Adrenal gland (tissue), 19 donors: Measurements from ENCODE around the gene CLIC6. TPM values are rescaled to one million over a fixed set of nuclear protein-coding genes. Genes with fewer than 3 reads are reported as not detected.

Experiments
- DNase-seq, 7 donors: peaks; one replicate each; pipeline ENCODE4 v3.0.0-alpha.2; 2019 to 2020
- H3K27ac ChIP-seq, 5 donors: fragments of 200-600 bp; sonication (generic) in 4 of 5; 1 replicate in 3 of 5; 2 replicates in 2 of 5; pipeline versions ENCODE4 v1.5.1 to v1.8.0; 2016 to 2020; ENCODE audit warnings: mild to moderate bottlenecking in 1 of 5
- H3K27me3 ChIP-seq: fragments of 200-600 bp; 2 replicates; pipeline ENCODE4 v1.8.0; 2021
- H3K36me3 ChIP-seq, 2 donors: fragments of 200-600 bp; replicated peaks in 1 of 2; 1 replicate in 1 of 2; 2 replicates in 1 of 2; pipeline versions ENCODE4 v1.5.1 to v1.8.0; 2018 to 2022
- H3K4me1 ChIP-seq, 2 donors: fragments of 200-600 bp; replicated peaks in 1 of 2; 1 replicate in 1 of 2; 2 replicates in 1 of 2; pipeline versions ENCODE4 v1.5.1 to v1.8.0; 2018 to 2021
- H3K4me3 ChIP-seq, 4 donors: fragments of 200-600 bp; sonication (generic) in 3 of 4; one replicate each; pipeline ENCODE4 v1.5.1; 2016 to 2018
- H3K9me3 ChIP-seq, 3 donors: fragments of 200-600 bp; sonication (generic) in 1 of 3; replicated peaks in 1 of 3; 1 replicate in 2 of 3; 2 replicates in 1 of 3; pipeline versions ENCODE4 v1.5.1 to v1.8.0; 2016 to 2021
- CTCF ChIP-seq, 6 experiments: fragments of 450-650 bp in 4 of 6; fragments of 200-600 bp in 2 of 6; sonication (generic) in 1 of 6; IDR thresholded peaks; 1 replicate in 5 of 6; 2 replicates in 1 of 6; pipeline versions ENCODE4 v1.5.1 to v1.8.0; 2016 to 2021; ENCODE audit warnings: antibody characterized with exemption in 6 of 6, mild to moderate bottlenecking in 2 of 6, moderate library complexity in 1 of 6
- POLR2A ChIP-seq, 2 donors: fragments of 450-650 bp; IDR thresholded peaks; one replicate each; pipeline ENCODE4 v1.6.1; 2017; ENCODE audit warnings: antibody characterized with exemption in 2 of 2, mild to moderate bottlenecking in 2 of 2, moderate library complexity in 1 of 2
- whole genome bisulfite sequencing, 4 donors: extraction: QIAGEN DNeasy Blood & Tissue Kit in 2 of 4; methylation state at CpG; one replicate each; pipeline versions ENCODE4 v1.1.5 to v1.1.7; 2013 to 2017; 5-methylcytosine and 5-hydroxymethylcytosine counted together
- intact Hi-C, 2 donors: fragments of 100-400 bp; cut with DNase I; formaldehyde crosslinking; loops; one replicate each; pipeline versions ENCODE4 v1.14.1 to v1.15.0; 2022 to 2023
- long read RNA-seq, 10 donors: library from polyadenylated mRNA in 3 of 10; unstranded in 2 of 10; stranded (forward) in 1 of 10; transcript quantifications; one replicate each; pipeline ENCODE4 v2.0.0 and lab custom pipeline, GENCODE V29; 2021 to 2026
- polyA plus RNA-seq, 3 donors: library from polyadenylated mRNA; stranded (reverse); fragments of 200-250 nt in 2 of 3; fragments of 350-450 nt in 1 of 3; fragmentation: Illumina TruSeq in 1 of 3; extraction: RNeasy Lipid Tissue Mini Kit (QIAGEN cat#74804) in 1 of 3; gene quantifications; one replicate each; pipeline ENCODE4 v1.2.3, GENCODE V29; 2013 to 2014
- total RNA-seq, 9 donors: library from RNA; depleted of rRNA in 4 of 9; stranded (reverse); fragments of >200 nt in 4 of 9; fragments of 120-200 nt in 1 of 9; fragmentation: NEBNext Ultra II Directional in 1 of 9; extraction: Animal tissue kit (Norgen Biotek cat#: 25700) in 1 of 9; gene quantifications; one replicate each; pipeline versions ENCODE4 v1.1.0 to v1.2.4, GENCODE V29; 2013 to 2023
- donor health status: healthy with polysubstance abuse.
- donor health status: Bipolar disorder and iron deficiency.
- donor health status: DM: yes; HTN: yes; CAD: no.
- donor health status: DM: no; HTN: no; CAD: no.
- donor health status: DM: no; HTN: no; CAD: no.
- donor health status: DM: yes; HTN: yes; CAD: no.

Gene CLIC6
- total RNA-seq, result under 1 TPM in 5 of 9 donors, not detected in 4; 0.07 to 0.41 (median 0.21) TPM
- polyA plus RNA-seq, result under 1 TPM in 2 of 3 donors, not detected in 1; 0.24 to 0.32 TPM
- long read RNA-seq, donor 1, result 0 reads
- long read RNA-seq, donor 2, result 0 reads
- long read RNA-seq, donor 3, result 0 reads
- long read RNA-seq, donor 4, result 0 reads
- long read RNA-seq, donor 5, result 0 reads
- long read RNA-seq, donor 6, result 0 reads
- long read RNA-seq, donor 7, result 0 reads
- long read RNA-seq, donor 8, result 0 reads
- long read RNA-seq, donor 9, result 0 reads
- long read RNA-seq, donor 10, result 0 reads

GRCh38 chr21:34668803-34669148 lies at the start of gene CLIC6:
CLIC6 (plus strand) TSS chr21:34668994; CDS start chr21:34669389, 395 bp downstream.
- intact Hi-C loops, result no loop called here
- DNase-seq, result no peak
- H3K36me3 ChIP-seq, result no peaks in the 10 kb centered on the region
- H3K9me3 ChIP-seq, result no peaks in the 10 kb centered on the region
- no peak within 1 kb of the TSS for H3K27ac ChIP-seq
- peaks cover 39% of the 10 kb centered on the region for H3K27me3 ChIP-seq
- no peak for TF ChIP-seq POLR2A (IDR thresholded peaks at IDR 0.05)
- no peak for TF ChIP-seq CTCF (IDR thresholded peaks at IDR 0.05)
- H3K4me1 ChIP-seq, result peaks cover 0 to 7% of the 10 kb centered on the region in 2 donors
- WGBS, 4 donors, result 18 to 29% (median 25%) methylated on average over 6 to 18 of the region's 18 CpGs
- peak within 1 kb of the TSS in 1 of 4 donors; percentile 32 for H3K4me3 ChIP-seq

- DNase-seq, result peak in 1 of 7 donors; percentile 9
- whole genome bisulfite sequencing, 4 donors, result 71 to 85% (median 82%) methylated on average over 8 of the region's 8 CpGs
- Histone ChIP-seq H3K36me3 (no peaks in the 10 kb centered on the region), H3K27me3 (no peaks in the 10 kb centered on the region), H3K4me3 (no peak overlapping the region), H3K4me1 (peaks cover 0 to 5% of the 10 kb centered on the region in 2 donors), H3K9me3 (no peaks in the 10 kb centered on the region), H3K27ac (no peak overlapping the region)
- no peak for TF ChIP-seq CTCF (IDR thresholded peaks at IDR 0.05)
- TF ChIP-seq POLR2A (IDR thresholded peaks at IDR 0.05), result no peak
- intact Hi-C loops, result no loop called here
Measured at GRCh38 chr21:34619841-34620665, 48.7 kb upstream of the CLIC6 start.

GRCh38 chr21:34621434-34622350 lies 47.1 kb upstream of the CLIC6 start:
- Histone ChIP-seq H3K4me3 (no peak overlapping the region), H3K4me1 (no peaks in the 10 kb centered on the region), H3K9me3 (no peaks in the 10 kb centered on the region), H3K27me3 (no peaks in the 10 kb centered on the region), H3K36me3 (no peaks in the 10 kb centered on the region), H3K27ac (no peak overlapping the region)
- WGBS, 4 donors, result 69 to 92% (median 85%) methylated on average over 4 of the region's 4 CpGs
- DNase-seq, result peak in 1 of 7 donors; percentile 3
- TF ChIP-seq CTCF (IDR thresholded peaks at IDR 0.05) (no peak), POLR2A (IDR thresholded peaks at IDR 0.05) (no peak)
- intact Hi-C loops, result no loop called here

GRCh38 chr21:34623516-34623915 lies 45.3 kb upstream of the CLIC6 start:
- no peak overlapping the region for H3K4me3 ChIP-seq
- no peaks in the 10 kb centered on the region for H3K4me1 ChIP-seq
- intact Hi-C loops, result no loop called here
- H3K9me3 ChIP-seq, result no peaks in the 10 kb centered on the region
- WGBS, 4 donors, result 66 to 77% (median 73%) methylated on average over 4 of the region's 4 CpGs
- DNase-seq, result no peak
- no peak for TF ChIP-seq POLR2A (IDR thresholded peaks at IDR 0.05)
- no peaks in the 10 kb centered on the region for H3K36me3 ChIP-seq
- H3K27me3 ChIP-seq, result no peaks in the 10 kb centered on the region
- H3K27ac ChIP-seq, result no peak overlapping the region
